ENCODE measurements around the gene SHMT2.
A peak's percentile ranks its signal among the peaks of the same experiment; 100 is the strongest.

SHMT2 gene

GRCh38 chr12:57216921-57217879, 12.3 kb upstream of the SHMT2 start:
- no peak for TF ChIP-seq CTCF (IDR thresholded peaks at IDR 0.05; ENCODE audit: insufficient read depth, low read length, missing control alignments)
- ChIA-PET POLR2A (interaction anchor here (0.6 to 1.6 kb wide), 4 partner anchors 13 to 235 kb away, joined by 3 to 8 read pairs (median 4); partner anchors contain the start of gene SHMT2), CTCF (interaction anchor here (1.0 to 9.8 kb wide), 7 partner anchors 11 to 245 kb away, joined by 3 to 290 read pairs (median 4); partner anchors contain the start of gene SHMT2)
- peak overlapping the region; percentile 51 for H3K4me3 ChIP-seq (ENCODE audit: low read depth, low read length)
- no peak for DNase-seq (ENCODE audit: low read depth, low spot score)

- no peak overlapping the region for H3K4me3 ChIP-seq (ENCODE audit: low read depth, low read length)
- TF ChIP-seq CTCF (IDR thresholded peaks at IDR 0.05; ENCODE audit: insufficient read depth, low read length, missing control alignments), result no peak
- no peak for DNase-seq (ENCODE audit: low read depth, low spot score)
- POLR2A ChIA-PET, result interaction anchor here (0.6 to 1.6 kb wide), 5 partner anchors 12 to 234 kb away, joined by 3 to 8 read pairs (median 3); partner anchors contain the start of gene SHMT2
- CTCF ChIA-PET, result interaction anchor here (1.0 to 9.8 kb wide), 9 partner anchors 10 to 244 kb away, joined by 3 to 290 read pairs (median 4); partner anchors contain the start of gene SHMT2
Measured at GRCh38 chr12:57218030-57218853, 11.3 kb upstream of the SHMT2 start.

- ChIA-PET CTCF (interaction anchor here (0.7 to 9.8 kb wide), 8 partner anchors 9 to 239 kb away, joined by 3 to 290 read pairs (median 5); partner anchors contain the start of genes INHBE and SHMT2), POLR2A (interaction anchor here (1.3 kb wide), 1 partner anchor 10 kb away, joined by 10 read pairs; the partner anchor contains the start of gene SHMT2)
- DNase-seq (ENCODE audit: low read depth, low spot score), result no peak
- no peak overlapping the region for H3K4me3 ChIP-seq (ENCODE audit: low read depth, low read length)
- TF ChIP-seq CTCF (IDR thresholded peaks at IDR 0.05; ENCODE audit: insufficient read depth, low read length, missing control alignments), result no peak
Measured at GRCh38 chr12:57219205-57219992, 10.1 kb upstream of the SHMT2 start.

GRCh38 chr12:57219993-57220754, 9.3 kb upstream of the SHMT2 start:
- no peak for DNase-seq (ENCODE audit: low read depth, low spot score)
- POLR2A ChIA-PET, result interaction anchor here (1.3 kb wide), 1 partner anchor 9 kb away, joined by 10 read pairs; the partner anchor contains the start of gene SHMT2
- TF ChIP-seq CTCF (IDR thresholded peaks at IDR 0.05; ENCODE audit: insufficient read depth, low read length, missing control alignments), result no peak
- H3K4me3 ChIP-seq (ENCODE audit: low read depth, low read length), result no peak overlapping the region
- CTCF ChIA-PET, result interaction anchor here (1.3 to 9.8 kb wide), 5 partner anchors 8 to 232 kb away, joined by 4 to 290 read pairs (median 32); partner anchors contain the start of gene SHMT2

- no peak overlapping the region for H3K4me3 ChIP-seq (ENCODE audit: low read depth, low read length)
- POLR2A ChIA-PET, result no interaction called here
- TF ChIP-seq CTCF (IDR thresholded peaks at IDR 0.05; ENCODE audit: insufficient read depth, low read length, missing control alignments), result no peak
- CTCF ChIA-PET, result interaction anchor here (13.3 kb wide), 1 partner anchor 22 kb away, joined by 425 read pairs; a partner anchor contains a TSS
- no peak for DNase-seq (ENCODE audit: low read depth, low spot score)
Measured at GRCh38 chr12:57220770-57221168, 8.7 kb upstream of the SHMT2 start.

Data from AG04449 (cell line).